ENCODE data around the gene RBM7.

Gene RBM7

GRCh38 chr11:114366331-114367243 is 33.9 kb upstream of the RBM7 start:
- Histone ChIP-seq H3K27ac (ENCODE audit: low read depth, low read length) (no peak overlapping the region), H4K20me1 (ENCODE audit: control insufficient read depth, insufficient read depth, low read depth, low read length) (no peaks in the 10 kb centered on the region), H3K9me2 (replicated peaks; ENCODE audit: control insufficient read depth, low read length) (no peaks in the 10 kb centered on the region), H3K4me2 (ENCODE audit: low read length) (no peak overlapping the region), H3K4me3 (ENCODE audit: low read length) (no peak overlapping the region), H3K9me3 (ENCODE audit: control insufficient read depth, insufficient read depth, low read length) (no peaks in the 10 kb centered on the region), H3K36me3 (ENCODE audit: control insufficient read depth, low read length) (no peaks in the 10 kb centered on the region), H3K27me3 (ENCODE audit: control insufficient read depth, low read length) (0 out of 2 replicates have a peak, but pooled peaks cover 3% of the 10 kb centered on the region), H3F3A (ENCODE audit: control insufficient read depth, insufficient read depth) (no peaks in the 10 kb centered on the region), H3K4me1 (ENCODE audit: control insufficient read depth, low read length) (no peaks in the 10 kb centered on the region), H3K79me2 (ENCODE audit: control insufficient read depth, low read length) (no peaks in the 10 kb centered on the region)
- no peak for TF ChIP-seq EZH2phosphoT487 (IDR thresholded peaks at IDR 0.05; ENCODE audit: borderline replicate concordance, low read length)
- TF ChIP-seq, protein P1, sequence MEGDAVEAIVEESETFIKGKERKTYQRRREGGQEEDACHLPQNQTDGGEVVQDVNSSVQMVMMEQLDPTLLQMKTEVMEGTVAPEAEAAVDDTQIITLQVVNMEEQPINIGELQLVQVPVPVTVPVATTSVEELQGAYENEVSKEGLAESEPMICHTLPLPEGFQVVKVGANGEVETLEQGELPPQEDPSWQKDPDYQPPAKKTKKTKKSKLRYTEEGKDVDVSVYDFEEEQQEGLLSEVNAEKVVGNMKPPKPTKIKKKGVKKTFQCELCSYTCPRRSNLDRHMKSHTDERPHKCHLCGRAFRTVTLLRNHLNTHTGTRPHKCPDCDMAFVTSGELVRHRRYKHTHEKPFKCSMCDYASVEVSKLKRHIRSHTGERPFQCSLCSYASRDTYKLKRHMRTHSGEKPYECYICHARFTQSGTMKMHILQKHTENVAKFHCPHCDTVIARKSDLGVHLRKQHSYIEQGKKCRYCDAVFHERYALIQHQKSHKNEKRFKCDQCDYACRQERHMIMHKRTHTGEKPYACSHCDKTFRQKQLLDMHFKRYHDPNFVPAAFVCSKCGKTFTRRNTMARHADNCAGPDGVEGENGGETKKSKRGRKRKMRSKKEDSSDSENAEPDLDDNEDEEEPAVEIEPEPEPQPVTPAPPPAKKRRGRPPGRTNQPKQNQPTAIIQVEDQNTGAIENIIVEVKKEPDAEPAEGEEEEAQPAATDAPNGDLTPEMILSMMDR (IDR thresholded peaks at IDR 0.05; ENCODE audit: low read depth, low read length, poor library complexity, severe bottlenecking): no peak

DNA sequence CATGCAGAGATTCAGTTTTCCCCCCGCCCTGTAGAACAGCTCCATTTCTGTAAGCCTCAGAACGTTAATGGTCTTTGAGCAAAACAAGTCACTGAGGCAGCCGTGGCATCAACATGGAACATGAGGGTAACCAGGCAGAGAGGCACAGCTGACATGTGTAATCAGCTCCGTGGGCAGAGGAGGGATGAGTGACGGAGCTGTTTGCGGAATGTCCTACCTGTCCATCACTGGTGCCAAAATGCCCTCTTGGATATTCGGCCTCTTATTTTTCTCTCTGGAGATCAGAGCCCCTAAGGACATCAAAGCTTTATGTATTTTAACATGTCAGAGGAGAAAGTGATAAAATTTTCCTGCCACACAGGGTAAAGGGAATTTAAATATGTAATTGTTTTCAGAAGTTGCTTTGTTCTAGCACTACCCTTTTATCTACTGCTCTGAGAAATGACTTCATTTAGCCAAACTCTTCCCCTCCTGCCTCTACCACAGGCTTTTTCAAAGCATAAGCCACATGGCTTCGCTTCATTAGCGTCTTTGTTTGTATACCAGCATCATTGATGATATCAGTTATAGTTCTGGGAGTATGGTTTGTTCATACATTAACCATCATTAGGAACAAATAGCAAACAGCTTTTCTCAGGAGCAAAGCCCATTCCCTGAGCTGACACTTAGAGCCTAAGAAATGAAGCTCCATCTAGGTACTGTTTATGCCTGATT is 33.1 kb upstream of the RBM7 start:
- Histone ChIP-seq H3K27ac (ENCODE audit: low read depth, low read length) (no peak overlapping the region), H3K9me2 (replicated peaks; ENCODE audit: control insufficient read depth, low read length) (no peaks in the 10 kb centered on the region), H3K4me1 (ENCODE audit: control insufficient read depth, low read length) (no peaks in the 10 kb centered on the region), H3K9me3 (ENCODE audit: control insufficient read depth, insufficient read depth, low read length) (no peaks in the 10 kb centered on the region), H4K20me1 (ENCODE audit: control insufficient read depth, insufficient read depth, low read depth, low read length) (no peaks in the 10 kb centered on the region), H3K79me2 (ENCODE audit: control insufficient read depth, low read length) (no peaks in the 10 kb centered on the region), H3K36me3 (ENCODE audit: control insufficient read depth, low read length) (no peaks in the 10 kb centered on the region), H3K4me2 (ENCODE audit: low read length) (no peak overlapping the region), H3K27me3 (ENCODE audit: control insufficient read depth, low read length) (0 out of 2 replicates have a peak, but pooled peaks cover 3% of the 10 kb centered on the region), H3F3A (ENCODE audit: control insufficient read depth, insufficient read depth) (no peaks in the 10 kb centered on the region), H3K4me3 (ENCODE audit: low read length) (no peak overlapping the region)
- TF ChIP-seq, protein P1 (IDR thresholded peaks at IDR 0.05; ENCODE audit: low read depth, low read length, poor library complexity, severe bottlenecking): no peak
- no peak for TF ChIP-seq EZH2phosphoT487 (IDR thresholded peaks at IDR 0.05; ENCODE audit: borderline replicate concordance, low read length)

DNA sequence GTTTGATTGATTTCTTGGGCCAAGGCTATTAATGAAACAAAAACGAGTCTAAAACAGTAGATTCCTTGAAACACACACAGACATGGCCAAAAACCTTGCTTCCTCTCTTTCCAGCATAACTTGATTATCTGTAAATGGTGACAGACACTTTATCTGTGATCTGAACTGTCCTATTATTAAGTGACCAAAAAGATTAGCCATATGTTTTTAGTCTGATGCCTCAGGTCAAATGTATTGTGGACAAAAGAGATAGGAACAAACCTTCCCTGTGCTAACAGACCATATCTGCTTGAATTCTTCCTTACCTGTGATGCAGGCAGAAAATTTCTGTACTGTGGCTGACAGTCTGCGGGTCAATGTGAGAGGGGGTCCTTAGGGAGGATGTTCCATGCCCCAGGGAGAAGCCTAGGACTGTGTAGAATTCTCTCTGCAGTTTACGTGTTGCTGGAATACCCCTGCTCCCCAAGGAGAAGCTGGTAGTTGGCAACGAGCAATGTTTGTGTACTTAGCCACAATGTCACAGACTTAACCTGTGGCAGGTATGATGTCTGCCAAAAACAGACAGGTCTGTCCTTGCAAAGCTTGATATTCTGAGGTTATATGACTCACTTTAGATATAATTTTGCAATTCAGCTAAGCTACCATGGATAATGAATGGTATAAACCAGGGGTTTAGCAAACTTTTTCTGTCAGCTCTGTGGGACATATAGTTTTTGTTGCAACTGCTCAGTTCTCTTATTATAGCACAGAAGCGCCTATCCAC is 31.4 kb upstream of the RBM7 start:
- H4K20me1 ChIP-seq (ENCODE audit: control insufficient read depth, insufficient read depth, low read depth, low read length): no peaks in the 10 kb centered on the region
- no peak overlapping the region for H3K4me3 ChIP-seq (ENCODE audit: low read length)
- no peak overlapping the region for H3K27ac ChIP-seq (ENCODE audit: low read depth, low read length)
- no peaks in the 10 kb centered on the region for H3K9me2 ChIP-seq (replicated peaks; ENCODE audit: control insufficient read depth, low read length)
- no peaks in the 10 kb centered on the region for H3K79me2 ChIP-seq (ENCODE audit: control insufficient read depth, low read length)
- H3K4me2 ChIP-seq (ENCODE audit: low read length): no peak overlapping the region
- no peak for TF ChIP-seq EZH2phosphoT487 (IDR thresholded peaks at IDR 0.05; ENCODE audit: borderline replicate concordance, low read length)
- TF ChIP-seq, protein P1 (IDR thresholded peaks at IDR 0.05; ENCODE audit: low read depth, low read length, poor library complexity, severe bottlenecking): no peak
- no peaks in the 10 kb centered on the region for H3K9me3 ChIP-seq (ENCODE audit: control insufficient read depth, insufficient read depth, low read length)
- H3K27me3 ChIP-seq (ENCODE audit: control insufficient read depth, low read length): peaks cover 3% of the 10 kb centered on the region; the same call in 1 of the 2 replicates
- no peaks in the 10 kb centered on the region for H3F3A ChIP-seq (ENCODE audit: control insufficient read depth, insufficient read depth)
- H3K36me3 ChIP-seq (ENCODE audit: control insufficient read depth, low read length): no peaks in the 10 kb centered on the region
- no peaks in the 10 kb centered on the region for H3K4me1 ChIP-seq (ENCODE audit: control insufficient read depth, low read length)

Data from DOHH2 (cell line).